Rectal smooth muscle tissue (tissue), 1 donor: Measurements from ENCODE around the gene CDK5RAP1.

Source experiments
- H3K27ac ChIP-seq: one replicate; pipeline ENCODE4 v1.7.0; 2013; ENCODE audit warnings: low read depth, low read length, inconsistent platforms
- H3K27me3 ChIP-seq: one replicate; pipeline ENCODE4 v1.7.0; 2013; ENCODE audit warnings: low read length; ENCODE audit not compliant: control insufficient read depth, insufficient read depth
- H3K36me3 ChIP-seq: one replicate; pipeline ENCODE4 v1.7.0; 2013; ENCODE audit warnings: low read length; ENCODE audit not compliant: control insufficient read depth, insufficient read depth
- H3K4me1 ChIP-seq: one replicate; pipeline ENCODE4 v1.7.0; 2013; ENCODE audit warnings: low read length; ENCODE audit not compliant: control insufficient read depth, insufficient read depth
- H3K4me3 ChIP-seq: one replicate; pipeline ENCODE4 v1.7.0; 2013; ENCODE audit warnings: low read length
- H3K9ac ChIP-seq: one replicate; pipeline ENCODE4 v1.7.0; 2013; ENCODE audit warnings: low read length

Gene CDK5RAP1

GRCh38 chr20:33333616-33334015 lies 67.7 kb downstream of the CDK5RAP1 start:
- no peaks in the 10 kb centered on the region for H3K27me3 ChIP-seq
- H3K27ac ChIP-seq = no peak overlapping the region
- H3K4me1 ChIP-seq = no peaks in the 10 kb centered on the region
- H3K36me3 ChIP-seq = no peaks in the 10 kb centered on the region
- H3K9ac ChIP-seq = no peak overlapping the region
- no peak overlapping the region for H3K4me3 ChIP-seq

GRCh38 chr20:33332905-33333456 lies 68.3 kb downstream of the CDK5RAP1 start:
- no peak overlapping the region for H3K4me3 ChIP-seq

GRCh38 chr20:33328157-33329137 lies 72.9 kb downstream of the CDK5RAP1 start:
- H3K27me3 ChIP-seq = no peaks in the 10 kb centered on the region
- H3K27ac ChIP-seq = no peak overlapping the region
- no peaks in the 10 kb centered on the region for H3K4me1 ChIP-seq
- H3K36me3 ChIP-seq = no peaks in the 10 kb centered on the region
- H3K9ac ChIP-seq = no peak overlapping the region
- H3K4me3 ChIP-seq = no peak overlapping the region

More at GRCh38 chr20:33332905-33333456, 68.3 kb downstream of the CDK5RAP1 start:
- H3K27me3 ChIP-seq = no peaks in the 10 kb centered on the region
- no peaks in the 10 kb centered on the region for H3K4me1 ChIP-seq
- H3K9ac ChIP-seq = no peak overlapping the region
- H3K36me3 ChIP-seq = no peaks in the 10 kb centered on the region
- no peak overlapping the region for H3K27ac ChIP-seq

GRCh38 chr20:33325350-33325749 lies 76.0 kb downstream of the CDK5RAP1 start:
- Histone ChIP-seq H3K27ac (no peak overlapping the region), H3K9ac (no peak overlapping the region), H3K36me3 (no peaks in the 10 kb centered on the region), H3K27me3 (no peaks in the 10 kb centered on the region), H3K4me1 (no peaks in the 10 kb centered on the region), H3K4me3 (no peak overlapping the region)

- H3K27me3 ChIP-seq = no peaks in the 10 kb centered on the region
- H3K9ac ChIP-seq = no peak overlapping the region
- no peak overlapping the region for H3K27ac ChIP-seq
- no peaks in the 10 kb centered on the region for H3K4me1 ChIP-seq
- no peaks in the 10 kb centered on the region for H3K36me3 ChIP-seq
- H3K4me3 ChIP-seq = no peak overlapping the region
Measured at GRCh38 chr20:33323236-33323635, 78.1 kb downstream of the CDK5RAP1 start.

GRCh38 chr20:33322456-33322855 lies 78.9 kb downstream of the CDK5RAP1 start:
- Histone ChIP-seq H3K27me3 (no peaks in the 10 kb centered on the region), H3K27ac (no peak overlapping the region)

GRCh38 chr20:33320006-33320405 lies 81.3 kb downstream of the CDK5RAP1 start:
- Histone ChIP-seq H3K27me3 (no peaks in the 10 kb centered on the region), H3K36me3 (no peaks in the 10 kb centered on the region), H3K4me1 (no peaks in the 10 kb centered on the region), H3K9ac (no peak overlapping the region), H3K4me3 (no peak overlapping the region), H3K27ac (no peak overlapping the region)

More at GRCh38 chr20:33322456-33322855, 78.9 kb downstream of the CDK5RAP1 start:
- no peaks in the 10 kb centered on the region for H3K36me3 ChIP-seq
- H3K4me3 ChIP-seq = no peak overlapping the region
- H3K4me1 ChIP-seq = no peaks in the 10 kb centered on the region
- no peak overlapping the region for H3K9ac ChIP-seq

GRCh38 chr20:33318096-33318429 lies 83.3 kb downstream of the CDK5RAP1 start:
- H3K36me3 ChIP-seq = no peaks in the 10 kb centered on the region
- no peak overlapping the region for H3K4me3 ChIP-seq
- H3K27ac ChIP-seq = no peak overlapping the region
- no peaks in the 10 kb centered on the region for H3K4me1 ChIP-seq
- no peak overlapping the region for H3K9ac ChIP-seq
- H3K27me3 ChIP-seq = no peaks in the 10 kb centered on the region

- no peaks in the 10 kb centered on the region for H3K36me3 ChIP-seq
- no peak overlapping the region for H3K4me3 ChIP-seq
- no peak overlapping the region for H3K27ac ChIP-seq
- H3K9ac ChIP-seq = no peak overlapping the region
- H3K27me3 ChIP-seq = no peaks in the 10 kb centered on the region
- H3K4me1 ChIP-seq = no peaks in the 10 kb centered on the region
Measured at GRCh38 chr20:33317424-33318095, 83.8 kb downstream of the CDK5RAP1 start.

GRCh38 chr20:33316958-33317357 lies 84.4 kb downstream of the CDK5RAP1 start:
- no peaks in the 10 kb centered on the region for H3K4me1 ChIP-seq
- no peaks in the 10 kb centered on the region for H3K27me3 ChIP-seq
- H3K36me3 ChIP-seq = no peaks in the 10 kb centered on the region
- no peak overlapping the region for H3K27ac ChIP-seq
- H3K4me3 ChIP-seq = no peak overlapping the region
- H3K9ac ChIP-seq = no peak overlapping the region

- Histone ChIP-seq H3K27me3 (no peaks in the 10 kb centered on the region), H3K4me3 (no peak overlapping the region), H3K9ac (no peak overlapping the region), H3K36me3 (no peaks in the 10 kb centered on the region), H3K4me1 (no peaks in the 10 kb centered on the region), H3K27ac (no peak overlapping the region)
Measured at GRCh38 chr20:33316343-33316742, 85.0 kb downstream of the CDK5RAP1 start.

GRCh38 chr20:33313686-33314314 lies 87.5 kb downstream of the CDK5RAP1 start:
- Histone ChIP-seq H3K27ac (no peak overlapping the region), H3K36me3 (no peaks in the 10 kb centered on the region), H3K9ac (no peak overlapping the region), H3K4me3 (no peak overlapping the region), H3K27me3 (no peaks in the 10 kb centered on the region), H3K4me1 (no peaks in the 10 kb centered on the region)
